ENCODE data around the gene ULK4.
"Not testable (repeated sequence)": the region's sequence is repeated elsewhere in the genome, so short reads cannot be mapped to it uniquely, and the experiment has no call there.

The ULK4 gene

GRCh38 chr3:41746215-41746614, 215.7 kb downstream of the ULK4 start:
- FAIRE-seq = no peak

GRCh38 chr3:41742121-41742520, 219.8 kb downstream of the ULK4 start:
- no peak for FAIRE-seq

- FAIRE-seq = no peak
Measured at GRCh38 chr3:41740374-41740886, 221.5 kb downstream of the ULK4 start.

- FAIRE-seq = no peak
Measured at GRCh38 chr3:41726891-41727290, 235.0 kb downstream of the ULK4 start.

GRCh38 chr3:41717641-41718040, 244.3 kb downstream of the ULK4 start:
- no peak for FAIRE-seq

- FAIRE-seq = peak; percentile 94
Measured at GRCh38 chr3:41716471-41716870, 245.4 kb downstream of the ULK4 start.

GRCh38 chr3:41715376-41715775, 246.5 kb downstream of the ULK4 start:
- no peak for FAIRE-seq

GRCh38 chr3:41711651-41712050, 250.3 kb downstream of the ULK4 start:
- no peak for FAIRE-seq

GRCh38 chr3:41710646-41711388, 251.1 kb downstream of the ULK4 start:
- FAIRE-seq = no peak

- FAIRE-seq = not testable (repeated sequence)
Measured at GRCh38 chr3:41709213-41709612, 252.7 kb downstream of the ULK4 start.

GRCh38 chr3:41708176-41708575, 253.7 kb downstream of the ULK4 start:
- no peak for FAIRE-seq

- no peak for FAIRE-seq
Measured at GRCh38 chr3:41705893-41706292, 256.0 kb downstream of the ULK4 start.

GRCh38 chr3:41701191-41701698, 260.7 kb downstream of the ULK4 start:
- no peak for FAIRE-seq

- no peak for FAIRE-seq
Measured at GRCh38 chr3:41700155-41700554, 261.7 kb downstream of the ULK4 start.

- no peak for FAIRE-seq
Measured at GRCh38 chr3:41698898-41699297, 263.0 kb downstream of the ULK4 start.

GRCh38 chr3:41697702-41698101, 264.2 kb downstream of the ULK4 start:
- no peak for FAIRE-seq

GRCh38 chr3:41695806-41696205, 266.1 kb downstream of the ULK4 start:
- not testable (repeated sequence) for FAIRE-seq

GRCh38 chr3:41693799-41694198, 268.1 kb downstream of the ULK4 start:
- no peak for FAIRE-seq

- no peak for FAIRE-seq
Measured at GRCh38 chr3:41690766-41691563, 270.9 kb downstream of the ULK4 start.

GRCh38 chr3:41688595-41689380, 273.1 kb downstream of the ULK4 start:
- no peak for FAIRE-seq

- no peak for FAIRE-seq
Measured at GRCh38 chr3:41684797-41685735, 276.8 kb downstream of the ULK4 start.

Data from A204.1 (cell line).